ENCODE results near the gene KCNMA1.

Gene KCNMA1

DNA sequence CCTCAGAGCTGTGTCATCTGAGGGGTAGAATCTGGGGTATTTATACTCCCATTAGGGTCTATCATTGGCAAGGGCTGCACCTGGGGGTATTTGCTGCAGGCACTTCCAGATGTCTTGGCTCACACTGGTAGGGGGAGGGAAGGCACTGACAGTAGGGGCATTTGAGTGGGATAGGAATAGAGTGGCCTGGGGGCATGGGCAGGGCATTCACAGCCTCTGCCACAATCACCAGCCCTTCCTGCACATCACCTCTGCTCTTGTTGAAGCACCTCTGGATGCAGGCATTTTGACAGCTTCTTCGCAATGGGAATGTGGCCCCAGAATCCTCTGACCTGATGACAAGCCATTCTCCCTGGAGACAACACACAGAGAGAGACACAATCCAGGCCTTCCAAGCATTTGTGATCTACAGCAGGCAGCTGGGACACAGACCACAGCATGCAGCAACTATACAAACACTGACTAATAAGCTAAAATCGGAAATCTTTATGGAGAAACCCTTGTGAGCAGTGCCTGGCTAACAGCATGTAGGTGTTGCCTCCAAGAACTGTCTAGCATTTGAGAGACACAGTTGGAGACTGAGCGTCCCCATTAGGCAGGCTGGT is 178.5 kb downstream of the KCNMA1 start:
- peaks cover 3% of the 10 kb centered on the region; the same call in 1 of the 2 replicates for H3K4me1 ChIP-seq (ENCODE audit: insufficient read depth, low read length)
- H3K9ac ChIP-seq (ENCODE audit: low read depth, low read length) = no peak overlapping the region
- H3K36me3 ChIP-seq (ENCODE audit: insufficient read depth, low read length) = no peaks in the 10 kb centered on the region
- H3K9me3 ChIP-seq (ENCODE audit: control insufficient read depth, insufficient read depth, low read length) = no peaks in the 10 kb centered on the region

- Histone ChIP-seq H3K36me3 (ENCODE audit: insufficient read depth, low read length) (no peaks in the 10 kb centered on the region), H3K9ac (ENCODE audit: low read depth, low read length) (no peak overlapping the region), H3K4me1 (ENCODE audit: insufficient read depth, low read length) (peaks cover 3% of the 10 kb centered on the region; the same call in 1 of the 2 replicates), H3K9me3 (ENCODE audit: control insufficient read depth, insufficient read depth, low read length) (no peaks in the 10 kb centered on the region)
These were observed 179.9 kb downstream of the KCNMA1 start for GRCh38 chr10:77457721-77458120.

- Histone ChIP-seq H3K4me1 (ENCODE audit: insufficient read depth, low read length) (peaks cover 3% of the 10 kb centered on the region; the same call in 1 of the 2 replicates), H3K9ac (ENCODE audit: low read depth, low read length) (no peak overlapping the region), H3K9me3 (ENCODE audit: control insufficient read depth, insufficient read depth, low read length) (no peaks in the 10 kb centered on the region), H3K36me3 (ENCODE audit: insufficient read depth, low read length) (no peaks in the 10 kb centered on the region)
These were observed 180.3 kb downstream of the KCNMA1 start for GRCh38 chr10:77457266-77457665.

GRCh38 chr10:77456414-77456813 is 181.2 kb downstream of the KCNMA1 start:
- Histone ChIP-seq H3K36me3 (ENCODE audit: insufficient read depth, low read length) (no peaks in the 10 kb centered on the region), H3K9me3 (ENCODE audit: control insufficient read depth, insufficient read depth, low read length) (no peaks in the 10 kb centered on the region), H3K4me1 (ENCODE audit: insufficient read depth, low read length) (no peaks in the 10 kb centered on the region; the same call in 1 of the 2 replicates), H3K9ac (ENCODE audit: low read depth, low read length) (no peak overlapping the region)

DNA sequence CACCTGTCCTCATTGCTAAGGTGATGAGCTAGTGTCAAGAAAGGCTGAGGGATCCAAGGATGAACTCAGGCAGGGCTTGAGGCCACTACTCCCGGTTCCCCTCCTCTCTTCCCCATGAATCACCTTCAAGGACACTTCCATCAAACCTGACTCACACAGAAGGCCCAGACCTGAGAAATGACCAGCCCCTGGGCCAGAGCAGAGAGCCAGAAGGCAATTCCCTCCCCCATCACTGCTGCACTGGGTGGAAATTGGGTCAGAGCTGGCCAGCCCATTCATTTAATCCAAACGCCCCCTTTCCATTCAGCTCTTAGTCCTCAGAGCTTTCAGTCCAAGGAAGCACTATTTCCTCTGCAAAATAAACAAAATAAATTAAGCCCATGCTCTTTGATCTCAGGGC is 182.0 kb downstream of the KCNMA1 start:
- Histone ChIP-seq H3K36me3 (ENCODE audit: insufficient read depth, low read length) (no peaks in the 10 kb centered on the region), H3K4me1 (ENCODE audit: insufficient read depth, low read length) (no peaks in the 10 kb centered on the region), H3K9ac (ENCODE audit: low read depth, low read length) (no peak overlapping the region), H3K9me3 (ENCODE audit: control insufficient read depth, insufficient read depth, low read length) (no peaks in the 10 kb centered on the region)

GRCh38 chr10:77452952-77453564 is 184.6 kb downstream of the KCNMA1 start:
- no peaks in the 10 kb centered on the region for H3K9me3 ChIP-seq (ENCODE audit: control insufficient read depth, insufficient read depth, low read length)
- H3K36me3 ChIP-seq (ENCODE audit: insufficient read depth, low read length) = no peaks in the 10 kb centered on the region
- no peaks in the 10 kb centered on the region for H3K4me1 ChIP-seq (ENCODE audit: insufficient read depth, low read length)
- H3K9ac ChIP-seq (ENCODE audit: low read depth, low read length) = no peak overlapping the region

- no peaks in the 10 kb centered on the region for H3K4me1 ChIP-seq (ENCODE audit: insufficient read depth, low read length)
- H3K9me3 ChIP-seq (ENCODE audit: control insufficient read depth, insufficient read depth, low read length) = no peaks in the 10 kb centered on the region
- no peaks in the 10 kb centered on the region for H3K36me3 ChIP-seq (ENCODE audit: insufficient read depth, low read length)
- no peak overlapping the region for H3K9ac ChIP-seq (ENCODE audit: low read depth, low read length)
These were observed 185.7 kb downstream of the KCNMA1 start for GRCh38 chr10:77451886-77452285.

GRCh38 chr10:77448226-77448625 is 189.4 kb downstream of the KCNMA1 start:
- Histone ChIP-seq H3K9ac (ENCODE audit: low read depth, low read length) (no peak overlapping the region), H3K4me1 (ENCODE audit: insufficient read depth, low read length) (no peaks in the 10 kb centered on the region), H3K36me3 (ENCODE audit: insufficient read depth, low read length) (no peaks in the 10 kb centered on the region), H3K9me3 (ENCODE audit: control insufficient read depth, insufficient read depth, low read length) (no peaks in the 10 kb centered on the region)

GRCh38 chr10:77446700-77447099 is 190.9 kb downstream of the KCNMA1 start:
- Histone ChIP-seq H3K4me1 (ENCODE audit: insufficient read depth, low read length) (no peaks in the 10 kb centered on the region), H3K9ac (ENCODE audit: low read depth, low read length) (no peak overlapping the region), H3K9me3 (ENCODE audit: control insufficient read depth, insufficient read depth, low read length) (no peaks in the 10 kb centered on the region), H3K36me3 (ENCODE audit: insufficient read depth, low read length) (no peaks in the 10 kb centered on the region)

- no peaks in the 10 kb centered on the region for H3K4me1 ChIP-seq (ENCODE audit: insufficient read depth, low read length)
- H3K9ac ChIP-seq (ENCODE audit: low read depth, low read length) = no peak overlapping the region
- H3K9me3 ChIP-seq (ENCODE audit: control insufficient read depth, insufficient read depth, low read length) = no peaks in the 10 kb centered on the region
- H3K36me3 ChIP-seq (ENCODE audit: insufficient read depth, low read length) = no peaks in the 10 kb centered on the region
These were observed 192.1 kb downstream of the KCNMA1 start for GRCh38 chr10:77445547-77445946.

DNA sequence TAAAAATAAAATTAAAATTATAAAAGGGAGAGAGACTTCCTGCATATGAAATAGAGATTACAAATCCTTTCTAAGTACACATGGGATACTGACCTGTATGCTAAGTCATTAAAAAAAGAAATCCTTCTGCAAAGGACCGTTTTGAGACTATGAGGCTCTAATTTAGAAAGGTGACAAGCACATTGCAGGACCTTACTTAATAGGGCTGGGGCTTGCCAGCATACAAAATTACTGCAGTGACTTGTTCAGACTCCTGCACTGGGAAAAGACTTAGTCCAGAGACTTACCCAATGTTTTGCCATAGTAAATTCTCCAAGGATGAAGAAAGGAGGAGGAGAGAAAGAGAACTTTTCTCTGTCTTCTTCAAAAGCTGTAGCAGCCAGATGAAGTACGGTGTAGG is 193.6 kb downstream of the KCNMA1 start:
- H3K36me3 ChIP-seq (ENCODE audit: insufficient read depth, low read length) = no peaks in the 10 kb centered on the region
- no peaks in the 10 kb centered on the region for H3K4me1 ChIP-seq (ENCODE audit: insufficient read depth, low read length)
- H3K9ac ChIP-seq (ENCODE audit: low read depth, low read length) = no peak overlapping the region
- no peaks in the 10 kb centered on the region for H3K9me3 ChIP-seq (ENCODE audit: control insufficient read depth, insufficient read depth, low read length)

DNA sequence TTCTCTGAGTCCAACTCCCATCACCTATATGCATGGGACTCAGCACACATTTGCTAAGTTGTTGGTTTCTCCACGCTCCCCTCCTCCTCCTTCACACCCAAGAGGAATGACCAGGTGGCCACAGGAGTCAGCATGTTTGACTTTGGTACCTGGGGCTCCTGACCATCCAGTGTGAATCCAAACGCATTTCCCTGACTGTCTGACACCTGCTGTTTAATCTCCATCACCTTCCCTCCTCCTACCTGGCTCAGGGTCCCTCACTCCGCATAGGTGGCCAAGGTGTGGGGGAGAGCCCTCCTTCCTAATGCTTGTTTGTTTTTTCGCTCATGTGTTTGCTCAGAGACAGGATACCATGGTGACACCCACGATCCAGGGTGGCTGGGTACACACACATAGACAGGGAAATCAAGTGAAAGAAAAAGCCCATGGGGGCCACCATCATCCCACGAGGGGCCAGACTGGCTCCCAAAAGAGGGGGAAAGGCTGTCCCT is 194.9 kb downstream of the KCNMA1 start:
- Histone ChIP-seq H3K9me3 (ENCODE audit: control insufficient read depth, insufficient read depth, low read length) (no peaks in the 10 kb centered on the region), H3K4me1 (ENCODE audit: insufficient read depth, low read length) (no peaks in the 10 kb centered on the region), H3K9ac (ENCODE audit: low read depth, low read length) (no peak overlapping the region), H3K36me3 (ENCODE audit: insufficient read depth, low read length) (no peaks in the 10 kb centered on the region)

DNA sequence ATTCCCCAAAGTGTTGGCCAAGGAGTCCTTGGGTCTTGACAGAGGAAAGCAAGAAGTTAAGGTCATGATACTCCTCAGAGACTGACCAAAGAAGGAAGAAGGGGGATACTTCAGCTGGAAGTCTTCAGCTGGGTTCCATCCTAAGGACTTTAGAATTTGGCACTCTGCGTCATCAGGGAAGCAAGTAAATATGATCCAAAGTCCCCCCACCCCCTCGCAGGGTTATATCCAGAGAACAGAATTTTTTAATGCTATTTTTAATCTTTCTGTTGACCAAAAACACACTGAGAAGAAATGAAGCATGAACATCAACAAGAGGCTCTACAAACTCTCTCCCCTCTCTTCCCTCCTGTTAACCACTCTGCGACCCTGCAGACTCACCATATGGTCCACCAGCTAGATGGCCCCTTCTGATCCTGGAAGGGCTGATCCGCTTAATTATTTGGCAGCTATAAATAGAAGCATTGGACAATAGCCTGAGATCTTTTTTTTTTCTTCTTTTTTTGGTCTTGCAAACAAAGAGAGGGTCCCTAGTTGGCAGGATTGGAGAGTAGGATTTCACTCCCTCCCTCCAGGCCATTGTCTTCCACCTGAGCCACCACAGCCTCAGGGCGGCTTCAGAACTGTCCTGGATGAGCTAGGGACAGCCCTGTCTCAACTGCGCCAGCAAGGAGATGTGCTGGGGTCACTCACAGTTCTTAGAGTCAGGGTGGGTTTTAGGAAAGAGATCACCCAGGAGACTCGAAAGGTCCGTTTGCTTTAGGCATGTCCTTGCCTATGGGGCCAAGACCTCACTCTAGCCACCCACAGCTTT is 196.0 kb downstream of the KCNMA1 start:
- Histone ChIP-seq H3K4me1 (ENCODE audit: insufficient read depth, low read length) (no peaks in the 10 kb centered on the region), H3K36me3 (ENCODE audit: insufficient read depth, low read length) (no peaks in the 10 kb centered on the region), H3K9me3 (ENCODE audit: control insufficient read depth, insufficient read depth, low read length) (no peaks in the 10 kb centered on the region), H3K9ac (ENCODE audit: low read depth, low read length) (no peak overlapping the region)

- Histone ChIP-seq H3K36me3 (ENCODE audit: insufficient read depth, low read length) (no peaks in the 10 kb centered on the region), H3K4me1 (ENCODE audit: insufficient read depth, low read length) (peaks cover 4% of the 10 kb centered on the region; the same call in 1 of the 2 replicates), H3K9me3 (ENCODE audit: control insufficient read depth, insufficient read depth, low read length) (no peaks in the 10 kb centered on the region), H3K9ac (ENCODE audit: low read depth, low read length) (no peak overlapping the region)
These were observed 201.2 kb downstream of the KCNMA1 start for GRCh38 chr10:77436257-77436975.
